Measurements from ENCODE around the gene HDGF. TPM values are rescaled to one million over a fixed set of nuclear protein-coding genes. Genes with fewer than 3 reads are reported as not detected.

Gene HDGF
- total and polyA plus RNA-seq, 4 donors: 41.7 to 148 (median 119) TPM

DNA sequence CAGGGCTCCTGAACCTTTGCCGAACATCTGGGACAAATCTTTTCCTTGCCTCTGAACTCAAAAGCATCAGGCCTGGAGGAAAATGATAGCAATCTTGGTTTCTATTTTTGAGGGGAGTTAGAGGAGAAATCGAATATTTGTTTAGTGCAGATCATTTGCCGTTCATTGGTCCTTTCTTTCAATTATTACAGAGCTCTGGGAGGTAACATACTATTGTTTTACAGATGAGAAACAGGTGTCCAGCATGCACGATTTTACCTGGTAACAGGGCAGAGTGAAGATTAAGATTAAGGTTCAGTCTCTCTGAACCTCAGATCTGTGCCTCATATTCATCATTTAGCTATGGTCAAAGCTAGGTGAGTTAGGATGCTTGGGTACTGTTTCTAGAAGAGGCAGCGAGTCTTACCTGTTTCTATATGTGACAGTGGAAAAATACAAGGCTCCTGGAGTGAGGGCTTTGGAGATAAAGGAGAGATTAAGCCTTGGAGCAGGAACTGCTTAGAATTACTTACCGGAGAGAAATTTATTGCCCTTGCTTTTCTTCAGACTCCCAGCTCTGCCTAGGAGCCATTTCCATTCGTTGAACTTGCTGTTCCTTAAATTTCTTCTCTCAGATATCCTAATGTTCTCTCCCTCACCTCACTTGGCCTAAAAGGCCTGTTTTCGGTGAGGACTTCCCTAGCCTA, 17.3 kb upstream of the HDGF start:
- Histone ChIP-seq H3K27me3 (ENCODE audit: control insufficient read depth in 4 of 4, insufficient read depth in 4 of 4, low read length in 3 of 4) (no peaks in the 10 kb centered on the region), H3K4me1 (ENCODE audit: control insufficient read depth in 4 of 4, insufficient read depth in 4 of 4, low read length in 3 of 4) (peaks cover 4 to 29% (median 27%) of the 10 kb centered on the region in 4 donors), H3K4me3 (ENCODE audit: low read depth in 1 of 3, low read length in 3 of 3) (peak overlapping the region; percentile 72 to 98 (median 92)), H3K9ac (ENCODE audit: low read depth in 1 of 2, low read length in 2 of 2) (peak overlapping the region; percentile 92 to 95), H3K9me3 (ENCODE audit: control insufficient read depth in 4 of 4, low read length in 3 of 4) (no peaks in the 10 kb centered on the region), H3K36me3 (ENCODE audit: control insufficient read depth in 4 of 4, insufficient read depth in 3 of 4, low read depth in 1 of 4, low read length in 3 of 4) (peaks cover 0 to 7% (median under 1%) of the 10 kb centered on the region in 4 donors), H3K27ac (ENCODE audit: low read depth in 1 of 2, low read length in 2 of 2) (peak overlapping the region in 1 of 2 donors; percentile 92)
- TF ChIP-seq TAF1 (conservative IDR thresholded peaks at IDR 0.05) (no peak), SP1 (IDR thresholded peaks at IDR 0.05) (no peak), HNF4G (IDR thresholded peaks at IDR 0.05) (no peak), FOXA1 (IDR thresholded peaks at IDR 0.05) (no peak), EGR1 (IDR thresholded peaks at IDR 0.05; ENCODE audit: low read depth in 2 of 2) (no peak), FOXA2 (IDR thresholded peaks at IDR 0.05) (no peak), NR2F2 (IDR thresholded peaks at IDR 0.05) (no peak), RXRA (IDR thresholded peaks at IDR 0.05) (no peak), JUND (IDR thresholded peaks at IDR 0.05) (no peak), GABPA (IDR thresholded peaks at IDR 0.05 in 1 of 2, conservative IDR thresholded peaks at IDR 0.05 in 1 of 2) (no peak), YY1 (IDR thresholded peaks at IDR 0.05) (no peak), HNF4A (conservative IDR thresholded peaks at IDR 0.05) (no peak), RAD21 (IDR thresholded peaks at IDR 0.05) (no peak)
- TF ChIP-seq, protein P1, sequence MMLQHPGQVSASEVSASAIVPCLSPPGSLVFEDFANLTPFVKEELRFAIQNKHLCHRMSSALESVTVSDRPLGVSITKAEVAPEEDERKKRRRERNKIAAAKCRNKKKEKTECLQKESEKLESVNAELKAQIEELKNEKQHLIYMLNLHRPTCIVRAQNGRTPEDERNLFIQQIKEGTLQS (IDR thresholded peaks at IDR 0.05): no peak
- TF ChIP-seq, protein P2, sequence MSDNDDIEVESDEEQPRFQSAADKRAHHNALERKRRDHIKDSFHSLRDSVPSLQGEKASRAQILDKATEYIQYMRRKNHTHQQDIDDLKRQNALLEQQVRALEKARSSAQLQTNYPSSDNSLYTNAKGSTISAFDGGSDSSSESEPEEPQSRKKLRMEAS (IDR thresholded peaks at IDR 0.05): no peak
- TF ChIP-seq, protein P3, sequence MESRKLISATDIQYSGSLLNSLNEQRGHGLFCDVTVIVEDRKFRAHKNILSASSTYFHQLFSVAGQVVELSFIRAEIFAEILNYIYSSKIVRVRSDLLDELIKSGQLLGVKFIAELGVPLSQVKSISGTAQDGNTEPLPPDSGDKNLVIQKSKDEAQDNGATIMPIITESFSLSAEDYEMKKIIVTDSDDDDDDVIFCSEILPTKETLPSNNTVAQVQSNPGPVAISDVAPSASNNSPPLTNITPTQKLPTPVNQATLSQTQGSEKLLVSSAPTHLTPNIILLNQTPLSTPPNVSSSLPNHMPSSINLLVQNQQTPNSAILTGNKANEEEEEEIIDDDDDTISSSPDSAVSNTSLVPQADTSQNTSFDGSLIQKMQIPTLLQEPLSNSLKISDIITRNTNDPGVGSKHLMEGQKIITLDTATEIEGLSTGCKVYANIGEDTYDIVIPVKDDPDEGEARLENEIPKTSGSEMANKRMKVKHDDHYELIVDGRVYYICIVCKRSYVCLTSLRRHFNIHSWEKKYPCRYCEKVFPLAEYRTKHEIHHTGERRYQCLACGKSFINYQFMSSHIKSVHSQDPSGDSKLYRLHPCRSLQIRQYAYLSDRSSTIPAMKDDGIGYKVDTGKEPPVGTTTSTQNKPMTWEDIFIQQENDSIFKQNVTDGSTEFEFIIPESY (IDR thresholded peaks at IDR 0.05): no peak
- TF ChIP-seq, protein P4, sequence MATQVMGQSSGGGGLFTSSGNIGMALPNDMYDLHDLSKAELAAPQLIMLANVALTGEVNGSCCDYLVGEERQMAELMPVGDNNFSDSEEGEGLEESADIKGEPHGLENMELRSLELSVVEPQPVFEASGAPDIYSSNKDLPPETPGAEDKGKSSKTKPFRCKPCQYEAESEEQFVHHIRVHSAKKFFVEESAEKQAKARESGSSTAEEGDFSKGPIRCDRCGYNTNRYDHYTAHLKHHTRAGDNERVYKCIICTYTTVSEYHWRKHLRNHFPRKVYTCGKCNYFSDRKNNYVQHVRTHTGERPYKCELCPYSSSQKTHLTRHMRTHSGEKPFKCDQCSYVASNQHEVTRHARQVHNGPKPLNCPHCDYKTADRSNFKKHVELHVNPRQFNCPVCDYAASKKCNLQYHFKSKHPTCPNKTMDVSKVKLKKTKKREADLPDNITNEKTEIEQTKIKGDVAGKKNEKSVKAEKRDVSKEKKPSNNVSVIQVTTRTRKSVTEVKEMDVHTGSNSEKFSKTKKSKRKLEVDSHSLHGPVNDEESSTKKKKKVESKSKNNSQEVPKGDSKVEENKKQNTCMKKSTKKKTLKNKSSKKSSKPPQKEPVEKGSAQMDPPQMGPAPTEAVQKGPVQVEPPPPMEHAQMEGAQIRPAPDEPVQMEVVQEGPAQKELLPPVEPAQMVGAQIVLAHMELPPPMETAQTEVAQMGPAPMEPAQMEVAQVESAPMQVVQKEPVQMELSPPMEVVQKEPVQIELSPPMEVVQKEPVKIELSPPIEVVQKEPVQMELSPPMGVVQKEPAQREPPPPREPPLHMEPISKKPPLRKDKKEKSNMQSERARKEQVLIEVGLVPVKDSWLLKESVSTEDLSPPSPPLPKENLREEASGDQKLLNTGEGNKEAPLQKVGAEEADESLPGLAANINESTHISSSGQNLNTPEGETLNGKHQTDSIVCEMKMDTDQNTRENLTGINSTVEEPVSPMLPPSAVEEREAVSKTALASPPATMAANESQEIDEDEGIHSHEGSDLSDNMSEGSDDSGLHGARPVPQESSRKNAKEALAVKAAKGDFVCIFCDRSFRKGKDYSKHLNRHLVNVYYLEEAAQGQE (IDR thresholded peaks at IDR 0.05): no peak
- DNase-seq (ENCODE audit: low spot score): no peak
- 33% methylated on average over 8 of the region's 8 CpGs for WGBS
